ENCODE measurements around the gene ING3. TPM values are rescaled to one million over a fixed set of nuclear protein-coding genes. Genes with fewer than 3 reads are reported as not detected.
A peak's percentile ranks its signal among the peaks of the same experiment; 100 is the strongest.

The ING3 gene
- total and polyA plus RNA-seq, 9 of the 15 experiments (the other 6 are each of a cell fraction or from before 2014, with no cell fraction given): 22.8 to 233 (median 50.4) TPM

GRCh38 chr7:120991161-120991560 lies 40.6 kb downstream of the ING3 start:
- H3K9me3 ChIP-seq (replicated peaks; ENCODE audit: control insufficient read depth, insufficient read depth, low read depth, low read length): no peaks in the 10 kb centered on the region
- POLR2A ChIA-PET: interaction anchor here (0.9 to 5.0 kb wide), 10 partner anchors 9 to 346 kb away, joined by 3 to 56 read pairs (median 7); no protein-coding TSS in a partner anchor
- ATAC-seq (no peak), DNase-seq (ENCODE audit: extremely low read depth in 1 of 4, low spot score in 3 of 4) (no peak), FAIRE-seq (no peak)
- no TSS peak for BruUV-seq (replicated peaks)
- intact Hi-C loops (cut with micrococcal nuclease): loop anchor here (1.0 to 5.0 kb wide), 4 partner anchors 48 to 1084 kb away; no protein-coding TSS in a partner anchor
- H3K4me3 ChIP-seq: peak overlapping the region; percentile 63
- H2AFZ ChIP-seq (ENCODE audit: low read depth, low read length): no peak overlapping the region
- H3K4me1 ChIP-seq (replicated peaks in 1 of 2; ENCODE audit: control insufficient read depth in 2 of 2, insufficient read depth in 2 of 2, low read length in 2 of 2): peaks cover 11 to 18% of the 10 kb centered on the region in 2 experiments
- H3K27ac ChIP-seq (ENCODE audit: extremely low read depth, low read depth, low read length): peak overlapping the region; percentile 78; the same call in 2 of the 3 replicates
- no peaks in the 10 kb centered on the region for H3K27me3 ChIP-seq (ENCODE audit: control insufficient read depth in 2 of 2, insufficient read depth in 2 of 2, low read length in 2 of 2)
- CTCF ChIA-PET (ENCODE audit: low intra/inter-chr PET ratio): interaction anchor here (8.5 kb wide), 1 partner anchor 87 kb away, joined by 129 read pairs; no protein-coding TSS in a partner anchor
- in situ Hi-C loops (cut with MboI): no loop called here
- H3K36me3 ChIP-seq (ENCODE audit: control insufficient read depth, insufficient read depth, low read length): peaks cover 54% of the 10 kb centered on the region
- WGBS (ENCODE audit: insufficient coverage, low coverage, missing lambda C conversion rate): 0% methylated on average over 1 of the region's 1 CpG
- no peaks in the 10 kb centered on the region for H4K20me1 ChIP-seq (replicated peaks; ENCODE audit: control insufficient read depth, insufficient read depth, low read length)
- peak overlapping the region; percentile 92 for H3K4me2 ChIP-seq (ENCODE audit: insufficient read depth, low read length)
- peak overlapping the region; percentile 55 to 87; a peak in 3 of 4 replicates for H3K9ac ChIP-seq (ENCODE audit: insufficient read depth in 1 of 2, low read depth in 2 of 2, low read length in 2 of 2)
- peaks cover 86% of the 10 kb centered on the region for H3K79me2 ChIP-seq (ENCODE audit: control insufficient read depth, insufficient read depth, low read length)
- H3K9me1 ChIP-seq (ENCODE audit: control insufficient read depth, insufficient read depth, low read length): no peaks in the 10 kb centered on the region
- TF ChIP-seq NCOA1 (IDR thresholded peaks at IDR 0.05; ENCODE audit: low read depth): no peak
- no peak for TF ChIP-seq NFIC (IDR thresholded peaks at IDR 0.05)
- no peak for TF ChIP-seq FOXA1 (IDR thresholded peaks at IDR 0.05; ENCODE audit: borderline replicate concordance)
- no peak for TF ChIP-seq MAZ (CRISPR knock-in tag; conservative IDR thresholded peaks at IDR 0.05 in 1 of 2, IDR thresholded peaks at IDR 0.05 in 1 of 2)
- TF ChIP-seq ZBTB33 (CRISPR knock-in tag; IDR thresholded peaks at IDR 0.05): 0 out of 2 replicates have a peak, but pooled peaks have one; percentile 22
- no peak for TF ChIP-seq CEBPG (CRISPR knock-in tag; IDR thresholded peaks at IDR 0.05)
- no peak for TF ChIP-seq CEBPG (tag; conservative IDR thresholded peaks at IDR 0.05 in 1 of 2, IDR thresholded peaks at IDR 0.05 in 1 of 2)
- TF ChIP-seq CREB3 (tag; conservative IDR thresholded peaks at IDR 0.05; ENCODE audit: low read depth): no peak
- TF ChIP-seq NR3C1 (CRISPR knock-in tag; IDR thresholded peaks at IDR 0.05): no peak
- no peak for TF ChIP-seq PTRF (tag; IDR thresholded peaks at IDR 0.05)
- TF ChIP-seq ZNF274 (IDR thresholded peaks at IDR 0.05; ENCODE audit: borderline replicate concordance, low read depth, low read length): no peak
- TF ChIP-seq TFAM (CRISPR knock-in tag; conservative IDR thresholded peaks at IDR 0.05): no peak
- no peak for TF ChIP-seq ZBTB17 (CRISPR knock-in tag; IDR thresholded peaks at IDR 0.05)
- no peak for TF ChIP-seq E2F8 (IDR thresholded peaks at IDR 0.05; ENCODE audit: low read depth, partially characterized antibody)
- no peak for TF ChIP-seq JUN (IDR thresholded peaks at IDR 0.05; ENCODE audit: borderline replicate concordance, low read depth, low read length)
- TF ChIP-seq JUN (CRISPR knock-in tag; IDR thresholded peaks at IDR 0.05; ENCODE audit: borderline replicate concordance): no peak
- TF ChIP-seq ZNF780A (CRISPR knock-in tag; IDR thresholded peaks at IDR 0.05): no peak
- peak; percentile 55 for TF ChIP-seq CHD1 (IDR thresholded peaks at IDR 0.05; ENCODE audit: low read length)
